HG03460 (cell line): ENCODE measurements around the gene GPR153.

Experiments
- ATAC-seq: cut with Tn5 transposase; IDR thresholded peaks from one replicate; pipeline ENCODE4 v1.9.1; 2021; ENCODE audit not compliant: unreplicated experiment

Gene GPR153

GRCh38 chr1:6249739-6250689 lies 10.9 kb downstream of the GPR153 start:
- ATAC-seq, result no peak

DNA sequence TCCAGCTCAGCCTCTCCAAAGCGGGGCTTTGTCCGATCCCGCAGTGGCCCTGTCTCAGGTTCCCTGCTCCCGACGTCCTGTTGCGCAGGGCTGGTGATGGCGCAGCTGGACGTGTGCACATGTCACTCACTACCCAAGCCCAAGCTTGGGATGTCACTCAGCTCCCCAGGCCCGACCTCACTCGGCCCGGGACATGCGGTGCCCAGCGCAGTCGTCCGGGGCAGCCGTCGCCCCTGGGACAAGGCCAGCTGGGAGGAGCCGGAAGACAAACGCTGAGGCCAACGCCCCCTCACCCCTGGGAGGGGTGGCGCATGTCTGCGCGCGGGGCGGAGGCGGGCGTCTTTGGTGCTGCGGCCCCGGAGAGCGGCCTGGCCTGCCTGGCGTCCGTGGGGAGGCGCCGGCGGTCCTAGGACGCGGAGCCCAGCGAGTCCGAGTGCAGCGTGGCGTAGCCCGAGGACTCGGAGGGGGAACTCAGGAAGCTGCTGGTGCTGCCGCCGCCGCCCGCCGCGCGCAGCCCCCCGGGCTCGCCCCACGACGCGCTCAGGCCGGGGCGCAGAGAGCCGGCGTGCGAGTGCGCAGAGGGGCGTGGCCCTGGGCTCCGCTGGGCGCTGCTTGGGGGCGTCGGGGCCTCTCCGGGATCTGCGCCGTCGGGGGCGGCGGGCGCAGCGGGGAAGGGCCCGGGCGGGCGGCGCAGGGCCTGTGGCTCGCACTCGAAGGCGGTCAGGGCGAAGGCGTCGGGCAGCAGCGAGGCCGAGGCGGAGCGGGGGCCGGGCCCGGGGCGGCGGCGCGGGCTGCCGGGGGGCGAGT lies 11.8 kb downstream of the GPR153 start:
- no peak for ATAC-seq

GRCh38 chr1:6248161-6248776 lies 12.6 kb downstream of the GPR153 start:
- no peak for ATAC-seq

DNA sequence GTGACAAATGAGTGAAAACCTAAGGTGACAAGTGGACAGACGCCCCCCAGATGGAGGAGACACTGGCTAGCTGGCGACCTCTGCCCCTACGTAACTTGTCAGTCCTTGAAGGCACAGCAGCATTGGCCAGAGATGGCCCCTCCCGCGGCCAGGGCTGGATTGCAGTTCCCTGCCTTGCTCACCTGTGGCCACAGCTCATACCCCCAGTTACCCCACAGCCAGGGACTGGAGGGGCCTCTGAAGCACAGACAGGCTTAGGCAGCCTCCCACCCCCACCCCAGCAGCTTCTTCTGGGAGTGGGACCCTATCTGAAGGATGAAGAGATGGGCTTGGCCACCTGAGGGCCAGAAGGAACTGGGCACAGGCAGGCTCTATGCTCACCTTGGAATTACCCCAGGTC lies 13.2 kb downstream of the GPR153 start:
- ATAC-seq, result no peak

GRCh38 chr1:6246497-6247467 lies 14.1 kb downstream of the GPR153 start:
- no peak for ATAC-seq

- no peak for ATAC-seq
Observed at GRCh38 chr1:6245869-6246496, 14.9 kb downstream of the GPR153 start.

DNA sequence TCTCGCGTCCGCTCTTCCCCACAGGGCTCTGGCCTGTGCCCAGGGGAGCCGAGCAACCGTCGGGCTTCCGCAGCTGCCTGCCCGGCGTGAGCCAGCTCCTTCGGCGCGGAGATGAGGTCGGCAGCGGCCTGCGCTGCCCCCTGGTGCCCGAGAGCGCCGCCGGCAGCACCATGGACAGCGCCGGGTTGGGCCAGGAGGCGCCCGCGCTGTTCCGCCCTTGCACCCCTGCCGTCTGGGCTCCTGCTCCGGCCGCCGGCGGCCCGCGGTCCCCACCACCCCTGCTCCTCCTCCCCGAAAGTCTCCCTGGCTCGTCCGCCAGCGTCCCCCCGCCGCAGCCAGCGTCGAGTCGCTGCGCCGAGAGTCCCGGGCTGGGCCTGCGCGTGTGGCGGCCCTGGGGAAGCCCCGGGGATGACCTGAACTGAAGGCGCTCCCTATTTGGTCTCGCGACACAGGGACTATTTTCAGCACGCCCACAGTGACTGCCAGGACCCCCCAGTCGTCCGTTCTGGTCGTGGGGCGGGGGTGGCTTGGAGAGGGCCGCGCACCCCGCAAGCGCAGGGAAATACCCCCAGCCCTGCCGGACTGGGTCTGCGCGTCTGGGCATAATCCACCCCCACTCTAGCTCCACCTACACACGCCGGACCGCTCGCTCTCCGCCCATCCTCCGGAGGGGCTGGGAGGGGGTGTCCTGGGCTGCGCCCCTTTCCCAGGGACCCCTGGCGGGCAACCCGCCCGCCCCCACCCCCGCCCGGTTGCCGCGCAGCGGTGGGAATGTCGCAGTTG lies 15.6 kb downstream of the GPR153 start:
- peak; percentile 65 for ATAC-seq

DNA sequence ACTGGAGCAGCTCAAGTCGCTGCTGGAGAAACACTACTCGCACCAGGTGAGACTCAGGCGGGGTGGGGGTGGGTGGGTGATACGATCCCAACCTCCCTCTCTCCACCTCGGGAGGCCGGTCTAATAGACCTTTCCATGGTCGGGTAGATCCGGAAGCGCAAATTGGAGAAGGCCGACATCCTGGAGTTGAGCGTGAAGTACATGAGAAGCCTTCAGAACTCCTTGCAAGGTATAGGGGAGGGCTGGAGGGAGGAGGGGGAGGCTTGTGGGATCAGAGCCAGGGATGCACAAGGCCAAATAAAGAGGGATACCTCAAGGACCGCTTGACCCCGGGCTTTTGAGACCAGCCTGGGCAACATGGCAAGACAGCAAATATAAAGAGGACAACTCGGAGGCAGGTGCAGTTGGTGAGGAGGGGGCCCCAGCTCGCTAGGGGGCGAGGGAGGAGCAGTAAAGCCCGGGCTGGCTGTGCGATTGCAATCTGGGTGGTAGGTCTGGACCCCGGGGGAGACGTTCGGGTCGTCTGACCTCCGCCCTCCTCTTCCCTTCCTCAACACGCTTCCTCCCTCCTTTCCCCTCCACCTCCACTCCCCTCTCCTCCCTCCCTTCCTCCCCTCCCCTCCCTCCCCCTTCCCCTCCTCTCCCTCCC lies 16.4 kb downstream of the GPR153 start:
- ATAC-seq, result no peak

DNA sequence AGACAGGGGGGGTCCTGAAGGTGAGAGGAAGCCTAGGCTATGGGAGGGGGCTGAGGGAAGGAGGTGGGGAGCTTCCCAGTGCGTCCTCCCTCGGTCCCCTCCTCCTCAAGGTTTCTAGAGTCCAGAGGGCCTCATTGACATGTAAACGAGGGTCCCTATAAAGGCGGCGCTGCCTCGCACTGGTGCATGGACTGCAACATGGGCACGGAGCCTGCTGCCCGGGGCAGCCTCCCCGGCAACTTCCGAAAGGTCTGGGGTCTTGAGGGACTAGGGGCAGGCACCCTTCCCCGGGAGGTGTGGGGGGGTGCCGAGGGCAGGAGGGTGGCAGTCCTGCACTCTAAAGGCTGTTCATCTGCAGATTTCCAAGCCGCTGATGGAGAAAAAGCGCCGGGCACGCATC lies 16.9 kb downstream of the GPR153 start, which contains the start of gene HES3:
HES3 (plus strand) TSS at position 187 of the 400 bp plus-strand sequence; CDS start at position 374, 187 bp downstream.
- no peak for ATAC-seq

DNA sequence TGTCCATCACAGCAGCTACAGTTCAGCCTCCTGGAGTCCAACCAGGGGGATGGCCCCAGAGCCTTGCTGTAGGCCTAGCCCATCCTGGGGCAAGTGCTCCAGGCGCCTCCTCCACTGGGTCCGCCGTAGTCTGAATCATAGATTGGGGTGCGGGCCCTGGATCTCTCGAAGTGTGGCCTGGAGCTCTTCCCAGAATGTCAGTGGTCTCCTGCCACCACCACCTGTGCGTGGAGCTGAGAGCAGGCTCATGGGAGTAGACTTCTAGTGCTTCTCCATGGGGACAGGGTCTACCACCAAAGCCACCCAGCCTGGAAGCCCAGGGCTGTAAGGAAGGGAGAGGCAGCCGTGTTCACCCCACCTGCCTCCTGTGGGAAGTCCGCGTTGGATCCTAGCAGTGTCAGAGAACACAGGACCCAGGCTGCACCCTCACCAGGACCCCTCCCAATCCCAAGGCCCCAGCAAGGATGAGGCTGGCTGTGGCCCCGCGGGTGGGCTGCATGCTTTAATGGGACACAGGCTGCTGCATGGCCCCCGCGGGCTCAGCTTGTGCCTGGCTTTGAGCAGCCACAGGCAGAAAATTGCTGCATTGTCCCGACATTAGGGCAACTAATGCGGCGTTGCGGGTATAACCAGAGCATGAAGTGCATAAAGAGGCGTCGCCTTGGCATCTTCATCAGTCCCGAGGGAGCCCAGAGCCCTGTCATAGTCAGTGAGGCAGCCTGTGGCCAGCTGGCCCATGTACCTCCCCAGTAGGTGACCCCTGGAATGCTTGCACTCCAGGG lies 17.7 kb downstream of the GPR153 start:
- no peak for ATAC-seq

- ATAC-seq, result no peak
Observed at GRCh38 chr1:6241887-6242740, 18.8 kb downstream of the GPR153 start.

DNA sequence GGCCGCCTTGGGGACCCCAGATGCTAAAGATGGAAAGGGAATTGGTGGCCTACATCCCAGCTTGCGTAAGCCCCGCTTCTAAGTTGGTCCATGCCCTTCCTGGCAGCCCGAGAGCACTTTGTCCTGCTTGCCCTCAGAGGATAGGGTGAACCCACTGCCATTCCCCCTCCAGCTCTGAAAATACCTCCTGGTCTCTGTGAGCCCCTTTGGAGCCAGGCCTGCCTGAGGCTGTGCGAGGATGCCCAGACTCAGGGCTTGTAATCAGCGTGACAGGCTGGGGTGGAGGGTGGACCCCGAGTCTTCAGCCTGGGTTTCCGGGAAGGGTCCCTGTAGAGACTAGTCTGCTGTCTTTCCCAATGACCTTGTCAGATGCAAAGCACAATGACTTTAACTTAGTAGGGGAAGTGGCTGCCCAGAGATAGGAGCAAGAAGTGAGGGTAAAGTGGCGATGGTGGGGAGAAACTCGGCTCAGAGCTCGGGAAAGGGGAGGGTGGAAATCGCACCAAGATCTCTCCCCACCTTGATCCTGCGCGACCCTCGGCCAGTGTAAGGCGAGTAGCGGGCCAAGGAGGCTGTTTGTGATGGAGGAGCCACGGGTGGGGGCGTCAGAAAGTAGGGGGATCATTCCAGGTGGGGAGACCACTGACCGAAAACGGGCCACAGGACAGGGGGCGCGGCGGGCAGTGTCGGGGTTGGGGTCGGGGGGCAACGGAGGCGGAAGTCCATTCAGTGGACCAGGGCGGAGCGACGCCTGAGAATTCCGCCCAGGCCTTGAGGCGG lies 19.6 kb downstream of the GPR153 start:
- ATAC-seq, result no peak

- ATAC-seq, result no peak
Observed at GRCh38 chr1:6239950-6240768, 20.7 kb downstream of the GPR153 start.

DNA sequence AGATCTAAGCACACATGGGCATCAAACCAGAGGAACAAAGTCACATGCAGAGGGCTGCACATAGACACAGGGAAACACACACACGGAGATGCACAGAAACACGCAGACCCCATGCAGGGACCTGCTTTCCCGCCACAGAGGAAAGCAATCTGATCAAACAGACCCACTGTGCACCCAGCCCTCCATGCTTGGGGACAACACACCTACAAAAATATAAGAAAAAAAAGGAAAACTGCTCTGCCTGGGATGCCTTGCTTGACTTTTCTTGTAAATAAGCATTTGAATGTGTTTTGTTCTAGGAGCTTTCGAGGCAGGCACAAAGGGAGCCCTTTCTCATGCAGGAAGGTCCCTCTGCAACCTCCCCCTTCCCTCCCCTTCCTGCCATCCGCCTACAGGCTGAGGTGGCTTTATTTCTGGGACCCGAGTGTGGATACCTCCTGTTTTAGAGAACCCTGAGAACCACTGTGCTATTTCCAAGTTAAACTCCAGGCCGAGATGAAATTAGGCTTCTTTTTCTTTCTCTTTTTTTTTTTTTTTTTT lies 21.6 kb downstream of the GPR153 start:
- no peak for ATAC-seq

DNA sequence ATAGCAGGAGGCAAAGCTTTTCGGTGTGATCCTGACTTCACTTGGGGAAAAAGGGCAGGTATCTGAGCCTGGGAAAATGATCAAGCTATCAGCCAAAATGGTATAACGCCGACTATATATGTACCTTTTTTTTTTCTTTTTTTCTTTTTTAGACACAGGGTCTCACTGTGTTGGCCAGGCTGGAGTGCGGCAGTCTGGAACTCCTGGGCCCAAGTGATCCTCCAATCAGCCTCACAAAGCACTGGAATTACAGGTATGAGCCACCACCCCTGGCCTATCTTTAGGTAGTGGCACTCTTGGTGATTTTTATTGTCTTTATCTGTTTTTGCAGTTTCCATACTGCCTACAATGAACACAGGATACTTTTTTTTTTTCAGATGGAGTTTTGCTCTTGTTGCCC lies 23.8 kb downstream of the GPR153 start:
- ATAC-seq, result no peak
